Pulmonary artery endothelial cell (primary cell): Measurements from ENCODE around the gene ME1. TPM values are rescaled to one million over a fixed set of nuclear protein-coding genes. Genes with fewer than 3 reads are reported as not detected.
A peak's percentile ranks its signal among the peaks of the same experiment; 100 is the strongest.
"Not testable (repeated sequence)": the region's sequence is repeated elsewhere in the genome, so short reads cannot be mapped to it uniquely, and the experiment has no call there.

Experiments
- DNase-seq: peaks from one replicate; pipeline ENCODE4 v3.0.0-alpha.2; 2011; ENCODE audit warnings: low read depth, low spot score
- total RNA-seq: library from RNA; depleted of rRNA; stranded (reverse); fragments of >200 nt; gene quantifications from 2 replicates; pipeline ENCODE4 v1.2.3, GENCODE V29; 2014

Gene ME1
- total RNA-seq, 1 donor from 2014 or later, result 12.7 TPM

DNA sequence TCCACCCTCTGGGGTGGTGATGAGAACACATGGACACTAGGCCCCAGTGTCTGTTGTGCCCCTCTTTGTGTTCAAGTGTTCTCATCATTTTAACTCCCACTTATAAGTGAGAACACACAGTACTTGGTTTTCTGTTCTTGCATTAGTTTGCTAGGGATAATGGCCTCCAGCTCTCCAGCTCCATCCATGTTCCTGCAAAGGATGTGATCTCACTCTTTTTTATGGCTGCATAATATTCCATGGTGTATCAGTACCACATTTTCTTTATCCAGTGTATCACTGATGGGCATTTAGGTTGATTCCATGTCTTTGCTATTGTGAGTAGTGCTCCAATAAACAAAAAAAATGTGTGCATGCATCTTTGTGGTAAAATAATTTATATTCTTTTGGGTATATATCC lies 170.3 kb downstream of the ME1 start:
- DNase-seq, result no peak

DNA sequence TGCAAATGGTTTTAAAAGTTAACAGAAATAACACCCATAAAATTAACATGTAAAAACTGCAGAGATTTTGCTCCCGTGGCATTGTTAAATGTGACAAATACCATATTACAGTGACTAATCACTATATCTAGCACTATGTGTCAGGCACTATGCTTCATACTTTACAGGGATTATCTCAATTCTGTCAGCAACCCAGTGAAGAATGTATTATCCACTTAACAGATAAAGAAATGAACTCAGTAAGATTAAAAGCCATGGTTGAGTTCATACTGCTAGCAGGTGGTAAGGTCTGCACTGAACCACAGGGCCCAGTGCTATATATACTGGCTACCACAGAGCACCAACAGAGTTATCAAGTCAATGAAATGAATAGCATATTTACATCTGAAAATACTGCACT lies 172.3 kb downstream of the ME1 start:
- no peak for DNase-seq

DNA sequence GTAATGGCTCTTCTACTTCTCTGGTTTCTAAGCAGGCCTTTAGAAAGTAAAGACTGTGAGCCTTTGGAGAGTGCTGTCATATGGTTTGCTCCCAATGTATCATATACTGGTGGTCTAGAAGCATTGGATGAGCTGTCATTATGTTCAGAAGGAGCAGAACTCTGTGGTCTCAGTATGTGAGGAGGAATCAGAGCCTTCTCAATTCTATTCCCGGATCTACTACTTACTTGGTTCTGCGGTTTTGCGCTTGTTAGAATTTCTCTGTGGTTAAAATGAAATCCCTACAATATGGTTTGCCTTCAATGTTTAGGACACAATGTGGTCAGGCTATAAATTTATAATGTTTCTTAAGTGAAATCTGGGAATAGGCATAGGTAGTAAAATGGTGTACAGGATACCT lies 173.1 kb downstream of the ME1 start:
- no peak for DNase-seq

DNA sequence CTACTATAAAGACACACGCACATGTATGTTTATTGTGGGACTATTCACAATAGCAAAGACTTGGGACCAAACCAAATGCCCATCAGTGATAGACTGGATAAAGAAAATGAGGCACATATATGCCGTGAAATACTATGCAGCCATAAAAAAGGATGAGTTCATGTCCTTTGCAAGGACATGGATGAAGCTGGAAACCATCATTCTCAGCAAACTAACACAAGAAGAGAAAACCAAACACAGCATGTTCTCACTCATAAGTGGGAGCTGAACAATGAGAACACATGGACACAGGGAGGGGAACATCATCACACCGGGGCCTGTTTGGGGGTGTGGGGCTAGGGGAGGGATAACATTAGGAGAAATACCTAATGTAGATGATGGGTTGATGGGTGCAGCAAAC lies 174.1 kb downstream of the ME1 start:
- DNase-seq, result not testable (repeated sequence)

DNA sequence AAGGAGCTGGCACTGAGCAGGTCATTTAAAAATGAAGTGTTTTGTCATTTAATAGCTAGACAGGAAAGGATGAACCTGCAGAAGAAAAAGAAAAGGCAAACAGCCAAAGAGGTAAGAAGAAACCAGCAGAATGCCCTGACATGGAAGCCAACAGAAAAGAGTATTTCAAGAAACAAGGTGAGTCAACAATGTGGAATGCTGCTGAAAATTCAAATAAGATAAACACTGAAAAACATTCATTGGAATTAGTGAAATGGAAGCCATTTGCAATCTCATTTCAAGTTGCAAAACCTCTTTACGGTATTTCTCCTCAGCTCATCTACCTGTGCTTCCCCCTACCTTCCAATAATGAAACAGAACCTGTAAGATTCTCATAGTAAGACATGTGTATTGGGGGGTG lies 178.1 kb downstream of the ME1 start:
- DNase-seq, result no peak

DNA sequence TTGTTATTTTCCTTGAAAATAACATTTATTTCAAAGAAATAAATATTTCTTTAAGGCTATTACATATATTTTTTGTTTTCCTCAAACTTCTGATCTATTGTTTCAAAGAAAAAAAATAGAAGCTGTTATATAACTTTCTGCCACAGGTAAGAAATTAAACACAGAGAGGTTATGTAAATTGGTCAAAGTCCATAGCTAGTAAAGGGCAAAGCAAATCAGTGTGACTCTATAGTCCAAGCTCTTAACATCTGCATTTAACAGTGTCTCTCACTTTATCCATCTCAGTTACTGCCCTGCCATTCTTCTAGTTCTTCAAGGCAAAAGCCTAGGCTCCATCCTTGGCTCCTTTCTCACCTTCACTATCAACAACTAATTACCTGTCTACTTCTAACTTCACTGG lies 180.6 kb downstream of the ME1 start:
- DNase-seq, result no peak

DNA sequence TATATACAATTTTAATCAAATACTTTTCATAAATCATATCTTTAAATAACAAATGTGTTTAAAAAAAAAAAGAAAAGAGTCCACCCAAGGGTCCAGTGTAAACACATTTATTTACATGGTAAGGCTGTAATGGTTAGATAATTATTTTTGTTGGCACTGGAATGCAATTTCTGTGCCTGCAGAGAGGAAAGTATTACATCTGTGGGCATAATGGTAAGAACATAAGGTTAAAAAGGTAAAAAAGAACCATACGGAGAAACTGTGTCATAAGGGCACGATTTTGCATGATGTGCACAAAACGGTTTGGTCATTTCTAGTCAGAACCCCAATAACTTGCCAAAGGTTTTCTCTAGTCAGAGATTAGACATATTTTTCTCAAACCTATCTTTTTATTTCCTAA lies 183.4 kb downstream of the ME1 start:
- DNase-seq, result no peak

DNA sequence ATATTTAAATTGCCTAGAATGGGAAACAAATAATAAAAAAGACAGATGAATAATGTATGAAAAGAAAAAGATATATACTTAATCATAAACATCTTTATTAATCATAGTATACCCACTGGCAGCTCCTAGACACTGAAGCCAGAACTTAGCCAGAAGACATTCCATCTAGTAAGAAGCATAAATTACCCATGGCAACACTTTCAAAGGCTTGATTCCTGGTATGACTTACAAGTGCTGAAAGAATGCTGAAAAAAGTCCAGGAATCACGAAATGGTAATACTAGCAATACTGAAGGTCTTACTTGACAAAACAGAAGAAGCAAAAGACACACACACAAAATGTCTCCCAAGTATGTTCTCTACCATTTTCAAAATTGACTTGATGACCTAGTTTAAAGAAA lies 199.7 kb downstream of the ME1 start:
- DNase-seq, result no peak

DNA sequence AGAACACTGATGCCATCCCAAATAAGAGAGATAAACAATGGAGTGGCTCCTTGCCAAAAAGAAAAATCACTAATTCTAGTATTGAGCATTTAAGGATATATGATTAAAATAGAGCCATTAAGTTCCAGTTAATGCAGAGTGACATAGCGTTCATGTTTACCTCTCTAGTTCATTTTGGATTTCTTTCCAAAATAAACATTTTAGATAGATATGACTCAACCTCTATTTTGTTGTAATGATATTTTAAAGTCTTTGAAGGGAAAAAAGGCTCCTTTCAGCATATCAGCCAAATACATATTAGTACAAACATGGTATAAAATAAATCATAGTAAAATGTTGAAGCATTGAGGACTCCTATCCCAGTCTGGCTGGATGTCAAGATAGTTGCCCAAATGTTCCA lies 204.3 kb downstream of the ME1 start:
- no peak for DNase-seq

DNA sequence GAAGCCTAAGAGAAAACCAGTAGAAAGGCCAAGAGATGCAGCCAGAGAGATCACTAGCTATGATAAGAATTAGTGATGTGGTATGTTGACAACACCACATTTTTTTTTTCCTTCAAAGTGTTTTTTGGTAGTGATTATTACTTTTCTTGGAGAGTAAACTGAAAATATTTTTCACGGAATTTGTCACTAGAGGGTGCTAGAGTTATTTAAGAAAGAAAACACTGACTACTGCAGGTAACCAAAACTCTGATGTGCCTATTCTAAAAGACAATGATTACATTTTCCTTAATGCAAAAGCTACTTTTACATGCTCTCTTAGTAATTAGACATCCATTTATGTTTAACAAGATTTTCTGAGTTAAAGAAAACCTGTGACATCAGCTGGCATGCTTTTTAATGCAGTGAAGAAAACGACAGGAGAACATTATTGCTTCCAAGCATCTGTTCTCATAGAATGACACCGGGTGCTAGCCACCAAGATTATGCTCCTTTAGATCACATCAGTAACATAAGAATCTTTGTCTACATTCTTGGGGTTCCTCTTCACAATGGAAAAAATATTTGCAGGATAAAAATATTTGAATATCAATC lies 208.9 kb downstream of the ME1 start:
- DNase-seq, result peak; percentile 3

DNA sequence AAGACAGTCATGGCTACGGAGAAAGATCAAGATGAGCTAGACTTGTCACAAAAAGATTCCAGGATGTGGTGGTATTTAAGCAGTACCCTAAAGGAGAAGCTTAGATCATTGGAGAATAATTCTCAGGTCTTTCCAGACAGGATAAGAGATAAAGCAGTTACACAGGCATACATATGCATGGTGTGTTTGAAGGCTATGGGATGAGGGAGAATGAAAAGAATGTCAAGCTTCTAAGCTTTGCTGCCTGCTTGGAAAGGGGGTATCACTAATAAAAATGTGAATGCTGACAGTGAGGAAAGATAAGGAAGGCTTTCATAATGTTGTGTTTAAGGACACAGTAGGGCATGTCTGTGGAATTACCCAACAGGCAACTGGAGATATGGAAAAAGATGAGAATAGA lies 209.6 kb downstream of the ME1 start:
- no peak for DNase-seq

DNA sequence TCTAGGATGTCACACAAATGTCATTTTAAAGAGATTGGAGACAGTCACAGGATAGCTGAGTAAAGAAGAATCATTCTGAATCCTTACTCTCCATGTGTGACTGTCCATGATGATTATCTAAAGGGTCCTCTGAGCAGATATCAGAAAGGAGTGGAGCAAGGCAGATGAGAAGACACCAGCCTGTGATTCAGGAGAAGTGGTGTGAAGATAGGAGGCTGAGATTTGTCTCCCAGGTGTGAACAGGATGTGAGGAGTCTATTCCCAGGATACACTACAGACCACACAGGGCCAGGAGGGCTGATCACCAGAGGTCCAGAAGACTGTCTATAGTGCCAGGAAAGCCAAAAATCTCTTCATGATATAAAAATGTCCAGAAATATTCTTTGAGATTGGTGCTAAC lies 210.7 kb downstream of the ME1 start:
- no peak for DNase-seq

DNA sequence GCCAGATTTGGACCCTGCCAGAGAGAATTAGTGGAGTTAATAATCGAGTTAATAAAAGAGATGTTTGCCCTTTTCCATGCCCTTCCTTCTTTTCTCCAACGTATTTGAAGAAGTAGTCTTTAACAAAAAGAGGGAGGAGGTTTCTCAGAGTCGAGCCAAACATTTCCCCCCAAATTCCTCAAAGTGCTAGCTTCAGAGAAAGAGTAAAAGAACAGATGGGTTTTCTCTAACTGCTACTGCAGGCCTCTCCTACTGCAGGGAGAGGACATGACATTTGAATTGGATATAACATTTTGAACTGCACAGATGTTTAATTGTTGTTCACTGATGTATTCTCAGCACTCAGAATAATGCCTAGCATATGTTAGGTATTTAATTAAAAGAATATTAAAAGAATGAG lies 212.2 kb downstream of the ME1 start:
- DNase-seq, result no peak

DNA sequence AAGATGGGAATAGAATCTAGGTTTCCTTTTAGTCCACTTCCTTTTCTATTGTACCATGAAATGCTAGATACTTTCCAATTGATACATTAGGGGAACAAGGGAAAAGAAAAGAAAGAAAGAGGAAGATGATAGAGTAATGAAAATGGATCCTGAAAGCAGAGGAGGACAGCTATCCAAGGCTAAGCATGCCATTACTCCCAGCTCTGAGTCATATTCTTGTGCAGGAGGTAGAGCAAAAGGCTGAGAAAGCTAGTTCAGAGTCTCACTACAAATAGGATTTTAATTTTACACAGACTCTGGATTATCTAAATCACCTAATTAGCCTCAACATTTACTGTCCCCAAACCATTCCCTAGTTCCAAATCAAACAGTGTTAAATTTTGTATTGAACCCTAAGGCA lies 214.0 kb downstream of the ME1 start:
- DNase-seq, result no peak

DNA sequence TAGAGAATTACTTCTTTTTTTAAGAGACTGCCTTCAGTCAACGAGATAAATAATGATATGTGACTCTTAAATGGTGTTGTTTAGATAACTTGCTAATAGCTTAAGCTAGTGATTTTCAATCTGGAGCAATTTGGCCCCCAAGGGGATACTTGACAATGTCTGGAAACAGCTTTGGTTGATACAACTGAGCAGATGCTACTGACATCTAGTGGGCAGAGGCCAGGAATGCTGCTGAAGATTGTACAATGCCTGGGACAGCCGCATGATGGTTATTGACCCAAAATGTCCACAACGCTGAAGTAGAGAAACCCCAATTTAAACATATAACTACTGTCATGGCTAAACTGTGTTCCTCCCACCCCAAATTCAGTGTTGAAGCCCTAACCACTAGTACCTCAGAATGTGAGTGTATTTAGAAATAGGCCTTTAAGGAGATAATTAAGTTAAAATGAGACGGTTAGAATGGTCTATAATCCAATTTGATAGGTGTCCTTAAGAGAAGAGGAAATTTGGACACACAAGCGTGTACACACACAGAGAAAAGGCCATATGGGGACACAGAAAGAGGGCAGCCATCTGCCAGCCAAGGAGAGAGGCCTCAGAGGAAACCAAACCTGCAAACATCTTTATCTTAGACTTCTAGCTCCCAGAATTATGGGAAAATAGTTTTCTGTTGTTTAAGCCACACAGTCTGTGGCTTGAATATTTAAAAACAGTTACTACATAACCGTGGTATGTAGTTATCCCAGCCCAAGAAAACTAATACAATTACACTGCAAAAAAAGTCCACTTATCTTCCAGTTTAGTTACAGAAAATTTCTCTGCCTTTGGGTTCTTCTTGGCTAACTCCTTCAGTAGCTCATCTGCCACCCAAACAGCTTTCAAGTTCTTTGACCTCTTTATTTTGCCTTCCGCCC lies 215.5 kb downstream of the ME1 start:
- DNase-seq, result peak; percentile 51

DNA sequence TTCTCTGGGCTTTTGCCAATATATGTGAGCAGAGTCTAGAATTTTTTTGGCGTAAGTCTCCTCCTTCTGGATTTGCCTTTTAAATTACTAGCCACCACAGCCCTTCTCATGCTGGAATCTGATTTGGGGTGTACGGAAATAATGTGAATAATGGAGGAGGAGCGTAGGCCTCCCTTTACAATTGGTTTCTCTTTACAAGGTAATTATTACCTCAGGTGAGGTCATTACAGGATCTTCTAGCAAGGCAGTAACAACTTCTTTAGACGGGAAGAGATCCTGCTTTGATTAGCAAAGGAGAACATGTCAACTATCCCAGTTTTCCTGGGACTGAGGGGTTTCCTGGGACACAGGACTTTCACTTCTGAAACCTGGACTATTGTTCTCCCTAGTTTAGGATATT lies 228.8 kb downstream of the ME1 start:
- DNase-seq, result no peak

DNA sequence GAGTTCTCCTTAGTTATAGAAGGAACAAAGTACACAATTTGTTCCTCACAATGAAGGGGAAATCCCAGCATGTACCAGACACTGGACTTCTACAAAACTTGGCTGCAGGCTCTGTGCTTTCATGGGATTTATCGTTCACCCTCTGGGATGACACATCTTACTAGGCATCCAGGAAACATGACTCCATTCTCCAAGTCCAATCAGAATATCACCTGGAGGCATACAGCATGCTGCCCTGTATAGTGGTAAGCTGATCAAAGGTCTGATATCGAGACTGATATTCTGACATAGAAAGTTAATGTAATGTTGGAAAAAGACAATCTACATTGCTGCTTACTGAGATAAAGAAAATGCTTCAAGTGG lies 231.0 kb downstream of the ME1 start:
- DNase-seq, result peak; percentile 63

DNA sequence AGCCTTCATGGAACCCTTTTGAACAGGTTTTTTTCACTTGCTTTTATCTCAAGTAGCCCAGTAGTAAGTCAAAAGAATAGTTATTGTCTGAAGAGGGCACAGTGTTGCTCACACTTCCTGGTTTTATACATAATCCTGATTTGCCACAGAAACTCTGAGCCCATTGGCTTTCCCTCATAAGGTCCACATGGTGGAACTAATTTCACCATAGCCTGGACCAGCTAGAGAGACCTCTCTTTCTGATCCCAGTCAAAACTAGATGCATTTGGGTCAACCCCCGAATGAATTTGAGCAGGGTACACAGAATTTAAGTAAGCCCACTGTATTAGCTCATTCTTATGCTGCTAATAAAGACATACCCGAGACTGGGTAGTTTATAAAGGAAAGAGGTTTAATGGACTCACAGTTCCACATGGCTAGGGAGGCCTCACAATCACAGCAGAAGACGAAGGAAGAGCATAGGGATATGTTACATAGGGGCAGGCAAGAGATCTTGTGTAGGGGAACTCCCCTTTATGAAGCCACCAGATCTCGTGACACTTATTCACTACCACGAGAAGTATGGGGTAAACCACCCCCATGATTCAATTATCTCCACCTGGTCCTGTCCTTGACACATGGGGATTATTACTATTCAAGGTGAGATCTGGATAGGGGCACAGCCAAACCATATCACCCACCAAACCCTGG lies 231.5 kb downstream of the ME1 start:
- DNase-seq, result no peak

DNA sequence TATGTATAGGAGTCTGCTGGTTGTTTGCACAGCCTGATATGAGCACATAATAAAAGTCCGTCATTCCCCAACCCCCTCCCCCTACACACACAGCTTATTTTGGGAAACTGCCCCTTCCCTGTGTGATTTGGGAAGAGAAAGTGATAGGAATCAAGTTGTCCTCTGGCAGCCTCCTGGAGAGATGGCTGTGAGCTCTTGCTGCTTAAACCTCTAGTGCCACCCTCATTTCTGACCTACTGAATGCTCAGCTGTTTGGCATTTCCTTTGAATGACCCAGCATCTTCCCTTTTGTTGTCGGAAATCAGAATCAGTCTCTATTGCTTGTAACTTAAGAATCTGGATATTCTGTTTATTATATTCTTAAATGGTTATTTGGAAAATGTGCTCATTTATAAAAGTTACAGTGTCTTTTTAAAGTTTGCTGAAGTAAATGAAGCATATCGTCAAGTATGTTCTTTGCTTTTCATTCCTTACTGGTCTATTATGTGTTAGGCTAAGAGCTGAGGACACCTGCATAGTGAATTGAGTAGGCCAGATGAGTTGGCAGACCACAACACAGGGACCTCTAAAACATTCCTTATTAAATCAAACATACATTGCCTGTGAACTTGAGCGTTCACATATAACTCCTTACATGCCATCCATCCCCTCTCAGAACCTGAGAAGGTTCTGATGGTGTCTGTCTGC lies 232.2 kb downstream of the ME1 start:
- peak; percentile 48 for DNase-seq

DNA sequence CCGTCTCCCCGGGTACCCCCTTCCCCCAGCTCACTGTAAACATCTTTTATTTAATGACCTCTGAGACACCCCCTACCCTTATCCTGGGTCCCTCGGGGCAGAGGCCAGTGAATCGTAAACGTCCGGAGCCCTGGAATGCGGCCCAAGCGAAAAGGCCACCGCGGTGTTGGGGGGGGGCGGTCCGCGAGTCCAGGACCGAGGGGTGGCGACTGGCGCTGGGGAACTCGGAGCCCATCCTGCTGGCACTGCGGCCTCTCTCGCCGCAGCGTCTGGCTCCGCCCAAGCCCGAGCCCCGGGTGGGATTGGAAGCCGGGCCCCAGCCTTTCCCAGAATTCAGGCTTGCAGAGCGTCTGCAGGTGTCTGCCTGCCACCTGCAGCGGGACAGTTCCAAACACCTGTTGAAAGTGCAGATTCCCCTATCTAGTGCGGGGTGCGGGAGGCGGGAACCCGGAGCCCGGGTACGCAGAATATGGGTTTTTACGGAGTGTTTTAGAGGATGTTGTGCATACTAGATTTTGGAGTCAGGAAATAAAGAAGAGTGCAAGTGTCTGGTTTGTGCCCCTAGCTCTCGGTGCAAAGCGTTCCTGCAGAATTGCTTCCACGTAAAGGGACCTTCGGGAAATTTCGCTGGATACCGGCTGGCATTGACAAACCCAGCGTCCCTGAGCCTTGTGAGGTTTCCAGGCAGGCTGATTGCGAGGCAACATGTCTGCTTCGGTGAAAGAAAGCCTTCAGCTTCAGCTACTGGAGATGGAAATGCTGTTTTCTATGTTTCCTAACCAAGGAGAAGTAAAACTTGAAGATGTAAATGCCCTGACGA lies 236.9 kb downstream of the ME1 start:
- no peak for DNase-seq
